DND-41 (cell line): ENCODE data around the gene EBNA1BP2.

ENCODE experiments used
- EZH2 ChIP-seq: IDR thresholded peaks from 3 replicates; pipeline ENCODE4 v1.6.1; 2012; ENCODE audit warnings: borderline replicate concordance, low read depth, mild to moderate bottlenecking, moderate library complexity, low read length, inconsistent platforms; ENCODE audit not compliant: severe bottlenecking
- TF ChIP-seq, protein P1 (sequence below): IDR thresholded peaks from 2 replicates; pipeline ENCODE4 v1.5.1; 2012; ENCODE audit warnings: borderline replicate concordance, low read length, moderate library complexity, mild to moderate bottlenecking; ENCODE audit not compliant: poor library complexity, severe bottlenecking; ENCODE audit errors: extremely low read depth

DNA sequence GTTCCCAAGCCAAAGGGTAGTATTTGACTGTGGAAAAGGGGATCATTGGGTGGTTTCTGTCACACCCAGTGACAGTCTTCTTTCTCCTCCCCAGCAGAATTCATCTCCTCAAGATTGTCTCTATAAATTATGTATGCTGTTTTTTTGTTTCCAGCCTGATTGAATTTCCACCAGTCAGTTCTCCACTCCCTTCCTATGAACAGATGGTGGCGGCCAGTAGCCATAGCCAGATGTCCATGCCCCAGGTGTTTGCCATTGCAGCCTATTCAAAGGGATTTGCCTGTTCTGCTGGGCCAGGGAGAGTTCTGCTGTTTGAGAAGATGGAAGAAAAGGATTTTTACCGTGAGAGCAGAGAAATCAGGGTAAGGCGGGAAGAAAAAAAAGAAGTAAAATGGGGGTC, 12.9 kb upstream of the EBNA1BP2 start:
- TF ChIP-seq, protein P1, sequence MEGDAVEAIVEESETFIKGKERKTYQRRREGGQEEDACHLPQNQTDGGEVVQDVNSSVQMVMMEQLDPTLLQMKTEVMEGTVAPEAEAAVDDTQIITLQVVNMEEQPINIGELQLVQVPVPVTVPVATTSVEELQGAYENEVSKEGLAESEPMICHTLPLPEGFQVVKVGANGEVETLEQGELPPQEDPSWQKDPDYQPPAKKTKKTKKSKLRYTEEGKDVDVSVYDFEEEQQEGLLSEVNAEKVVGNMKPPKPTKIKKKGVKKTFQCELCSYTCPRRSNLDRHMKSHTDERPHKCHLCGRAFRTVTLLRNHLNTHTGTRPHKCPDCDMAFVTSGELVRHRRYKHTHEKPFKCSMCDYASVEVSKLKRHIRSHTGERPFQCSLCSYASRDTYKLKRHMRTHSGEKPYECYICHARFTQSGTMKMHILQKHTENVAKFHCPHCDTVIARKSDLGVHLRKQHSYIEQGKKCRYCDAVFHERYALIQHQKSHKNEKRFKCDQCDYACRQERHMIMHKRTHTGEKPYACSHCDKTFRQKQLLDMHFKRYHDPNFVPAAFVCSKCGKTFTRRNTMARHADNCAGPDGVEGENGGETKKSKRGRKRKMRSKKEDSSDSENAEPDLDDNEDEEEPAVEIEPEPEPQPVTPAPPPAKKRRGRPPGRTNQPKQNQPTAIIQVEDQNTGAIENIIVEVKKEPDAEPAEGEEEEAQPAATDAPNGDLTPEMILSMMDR, result no peak
- no peak for TF ChIP-seq EZH2
